Adrenal gland (tissue), 12 donors: Measurements from ENCODE around the gene EXOSC2. TPM values are rescaled to one million over a fixed set of nuclear protein-coding genes. Genes with fewer than 3 reads are reported as not detected.
A peak's percentile ranks its signal among the peaks of the same experiment; 100 is the strongest.
"Not testable (repeated sequence)": the region's sequence is repeated elsewhere in the genome, so short reads cannot be mapped to it uniquely, and the experiment has no call there.

Experiments
- DNase-seq, 7 donors: peaks; one replicate each; pipeline ENCODE4 v3.0.0-alpha.2; 2019 to 2020
- H3K27ac ChIP-seq, 5 donors: fragments of 200-600 bp; sonication (generic) in 4 of 5; 1 replicate in 3 of 5; 2 replicates in 2 of 5; pipeline versions ENCODE4 v1.5.1 to v1.8.0; 2016 to 2020; ENCODE audit warnings: mild to moderate bottlenecking in 1 of 5
- H3K27me3 ChIP-seq: fragments of 200-600 bp; 2 replicates; pipeline ENCODE4 v1.8.0; 2021
- H3K36me3 ChIP-seq, 2 donors: fragments of 200-600 bp; replicated peaks in 1 of 2; 1 replicate in 1 of 2; 2 replicates in 1 of 2; pipeline versions ENCODE4 v1.5.1 to v1.8.0; 2018 to 2022
- H3K4me1 ChIP-seq, 2 donors: fragments of 200-600 bp; replicated peaks in 1 of 2; 1 replicate in 1 of 2; 2 replicates in 1 of 2; pipeline versions ENCODE4 v1.5.1 to v1.8.0; 2018 to 2021
- H3K4me3 ChIP-seq, 4 donors: fragments of 200-600 bp; sonication (generic) in 3 of 4; one replicate each; pipeline ENCODE4 v1.5.1; 2016 to 2018
- H3K9me3 ChIP-seq, 3 donors: fragments of 200-600 bp; sonication (generic) in 1 of 3; replicated peaks in 1 of 3; 1 replicate in 2 of 3; 2 replicates in 1 of 3; pipeline versions ENCODE4 v1.5.1 to v1.8.0; 2016 to 2021
- POLR2A ChIP-seq, 2 donors: fragments of 450-650 bp; IDR thresholded peaks; one replicate each; pipeline ENCODE4 v1.6.1; 2017; ENCODE audit warnings: antibody characterized with exemption in 2 of 2, mild to moderate bottlenecking in 2 of 2, moderate library complexity in 1 of 2
- WGBS, 4 donors: extraction: QIAGEN DNeasy Blood & Tissue Kit in 2 of 4; methylation state at CpG; one replicate each; pipeline versions ENCODE4 v1.1.5 to v1.1.7; 2013 to 2017; 5-methylcytosine and 5-hydroxymethylcytosine counted together
- intact Hi-C, 2 donors: fragments of 100-400 bp; cut with DNase I; formaldehyde crosslinking; loops; one replicate each; pipeline versions ENCODE4 v1.14.1 to v1.15.0; 2022 to 2023
- polyA plus RNA-seq, 3 donors: library from polyadenylated mRNA; stranded (reverse); fragments of 200-250 nt in 2 of 3; fragments of 350-450 nt in 1 of 3; fragmentation: Illumina TruSeq in 1 of 3; extraction: RNeasy Lipid Tissue Mini Kit (QIAGEN cat#74804) in 1 of 3; gene quantifications; one replicate each; pipeline ENCODE4 v1.2.3, GENCODE V29; 2013 to 2014
- total RNA-seq, 9 donors: library from RNA; depleted of rRNA in 4 of 9; stranded (reverse); fragments of >200 nt in 4 of 9; fragments of 120-200 nt in 1 of 9; fragmentation: NEBNext Ultra II Directional in 1 of 9; extraction: Animal tissue kit (Norgen Biotek cat#: 25700) in 1 of 9; gene quantifications; one replicate each; pipeline versions ENCODE4 v1.1.0 to v1.2.4, GENCODE V29; 2013 to 2023
- TF ChIP-seq, protein P1 (sequence below), 6 experiments: fragments of 450-650 bp in 4 of 6; fragments of 200-600 bp in 2 of 6; sonication (generic) in 1 of 6; IDR thresholded peaks; 1 replicate in 5 of 6; 2 replicates in 1 of 6; pipeline versions ENCODE4 v1.5.1 to v1.8.0; 2016 to 2021; ENCODE audit warnings: antibody characterized with exemption in 6 of 6, mild to moderate bottlenecking in 2 of 6, moderate library complexity in 1 of 6
- donor health status: healthy with polysubstance abuse.
- donor health status: Bipolar disorder and iron deficiency.
- donor health status: DM: yes; HTN: yes; CAD: no.
- donor health status: DM: no; HTN: no; CAD: no.
- donor health status: DM: no; HTN: no; CAD: no.
- donor health status: DM: yes; HTN: yes; CAD: no.

The EXOSC2 gene
- total and polyA plus RNA-seq, 12 donors, result 9.5 to 29.8 (median 19.3) TPM

DNA sequence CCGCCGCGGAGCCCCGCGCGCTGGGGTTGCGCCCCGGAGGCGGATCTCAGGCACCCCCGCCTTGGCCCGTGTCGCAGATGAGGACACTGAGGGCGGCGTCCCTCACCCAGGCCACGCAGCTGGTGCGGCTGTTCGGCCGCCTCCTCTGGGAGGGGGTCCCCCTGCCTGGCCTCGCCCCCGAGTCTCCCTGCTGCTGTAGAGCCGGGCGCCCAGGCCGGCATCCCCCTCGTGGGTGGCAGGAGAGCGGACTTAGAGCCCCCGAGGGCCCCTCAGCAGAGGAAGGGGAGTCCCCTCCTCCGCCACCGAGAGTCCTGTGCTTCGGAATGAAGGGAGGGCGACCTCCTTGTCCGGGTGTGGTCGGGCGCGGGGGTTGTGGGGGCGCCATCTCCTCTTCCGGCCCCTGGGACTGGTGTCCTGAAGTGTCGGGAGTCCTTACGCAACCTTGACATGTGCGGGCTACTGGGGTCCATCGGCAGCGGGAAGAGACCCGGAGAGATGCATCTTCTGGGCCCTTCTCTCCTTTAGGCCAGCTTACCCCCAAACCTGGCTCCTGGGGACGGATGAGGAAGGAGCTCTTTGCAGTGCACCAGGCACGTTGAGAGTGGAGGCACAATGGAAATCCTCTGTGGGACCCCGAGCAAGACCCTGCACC, 11.7 kb upstream of the EXOSC2 start:
- intact Hi-C loops, result loop anchor here in 1 of 2 donors (2.0 kb wide), 1 partner anchor 221 kb away; no protein-coding TSS in a partner anchor
- peaks cover 8 to 13% of the 10 kb centered on the region in 2 donors for H3K4me1 ChIP-seq
- H3K4me3 ChIP-seq, result peak overlapping the region in 2 of 4 donors; percentile 16 to 54
- DNase-seq, result no peak
- peak overlapping the region in 2 of 5 donors; percentile 38 to 63 for H3K27ac ChIP-seq
- no peaks in the 10 kb centered on the region for H3K27me3 ChIP-seq
- 0 to 1% (median 1%) methylated on average over 4 to 45 of the region's 45 CpGs; no CpG with 5 or more reads in 1 of the 4 donors for WGBS, 4 donors
- no peaks in the 10 kb centered on the region for H3K36me3 ChIP-seq
- TF ChIP-seq, protein P1, sequence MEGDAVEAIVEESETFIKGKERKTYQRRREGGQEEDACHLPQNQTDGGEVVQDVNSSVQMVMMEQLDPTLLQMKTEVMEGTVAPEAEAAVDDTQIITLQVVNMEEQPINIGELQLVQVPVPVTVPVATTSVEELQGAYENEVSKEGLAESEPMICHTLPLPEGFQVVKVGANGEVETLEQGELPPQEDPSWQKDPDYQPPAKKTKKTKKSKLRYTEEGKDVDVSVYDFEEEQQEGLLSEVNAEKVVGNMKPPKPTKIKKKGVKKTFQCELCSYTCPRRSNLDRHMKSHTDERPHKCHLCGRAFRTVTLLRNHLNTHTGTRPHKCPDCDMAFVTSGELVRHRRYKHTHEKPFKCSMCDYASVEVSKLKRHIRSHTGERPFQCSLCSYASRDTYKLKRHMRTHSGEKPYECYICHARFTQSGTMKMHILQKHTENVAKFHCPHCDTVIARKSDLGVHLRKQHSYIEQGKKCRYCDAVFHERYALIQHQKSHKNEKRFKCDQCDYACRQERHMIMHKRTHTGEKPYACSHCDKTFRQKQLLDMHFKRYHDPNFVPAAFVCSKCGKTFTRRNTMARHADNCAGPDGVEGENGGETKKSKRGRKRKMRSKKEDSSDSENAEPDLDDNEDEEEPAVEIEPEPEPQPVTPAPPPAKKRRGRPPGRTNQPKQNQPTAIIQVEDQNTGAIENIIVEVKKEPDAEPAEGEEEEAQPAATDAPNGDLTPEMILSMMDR (IDR thresholded peaks at IDR 0.05), result no peak
- TF ChIP-seq POLR2A (IDR thresholded peaks at IDR 0.05), result no peak
- H3K9me3 ChIP-seq, result no peaks in the 10 kb centered on the region

- Histone ChIP-seq H3K27me3 (no peaks in the 10 kb centered on the region), H3K4me1 (peaks cover 8 to 13% of the 10 kb centered on the region in 2 donors), H3K4me3 (peak overlapping the region in 1 of 4 donors; percentile 54), H3K27ac (no peak overlapping the region), H3K36me3 (no peaks in the 10 kb centered on the region), H3K9me3 (no peaks in the 10 kb centered on the region)
- DNase-seq, result peak; percentile 79 to 91 (median 88)
- WGBS, 4 donors, result 2 to 4% (median 3%) methylated on average over 16 to 22 of the region's 22 CpGs
- intact Hi-C loops, result loop anchor here (1.0 to 2.0 kb wide), 2 partner anchors 221 to 222 kb away; no protein-coding TSS in a partner anchor
- peak in 1 of 2 donors; percentile 24 for TF ChIP-seq POLR2A (IDR thresholded peaks at IDR 0.05)
- TF ChIP-seq, protein P1 (IDR thresholded peaks at IDR 0.05), result peak; percentile 62 to 88 (median 85)
These were observed 11.0 kb upstream of the EXOSC2 start for GRCh38 chr9:130682421-130683121.

DNA sequence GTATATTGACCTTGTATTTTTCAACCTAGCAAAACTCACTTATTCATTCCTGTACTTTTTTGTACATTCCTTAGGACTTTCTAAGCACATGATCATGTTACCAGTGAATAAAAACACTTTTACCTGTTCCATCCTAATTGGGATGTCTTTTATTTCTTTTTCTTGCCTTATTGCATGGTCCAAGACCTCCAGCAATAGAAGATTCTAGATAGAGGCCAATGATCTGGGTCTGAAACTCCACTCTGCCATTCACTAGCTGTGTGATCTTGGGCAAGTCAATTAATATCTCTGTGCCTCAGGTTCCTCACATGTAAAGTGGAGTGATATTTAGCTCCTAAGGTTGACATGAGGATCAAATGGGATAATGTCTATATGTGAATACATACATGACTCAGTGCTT, 8.5 kb upstream of the EXOSC2 start:
- Histone ChIP-seq H3K36me3 (no peaks in the 10 kb centered on the region), H3K27ac (no peak overlapping the region), H3K4me3 (no peak overlapping the region), H3K4me1 (peaks cover 8 to 17% of the 10 kb centered on the region in 2 donors), H3K27me3 (no peaks in the 10 kb centered on the region), H3K9me3 (no peaks in the 10 kb centered on the region)
- no peak for TF ChIP-seq POLR2A (IDR thresholded peaks at IDR 0.05)
- TF ChIP-seq, protein P1 (IDR thresholded peaks at IDR 0.05), result no peak
- no peak for DNase-seq
- intact Hi-C loops, result no loop called here

- H3K9me3 ChIP-seq, intact Hi-C loops, H3K27me3 ChIP-seq, H3K27ac ChIP-seq, H3K4me3 ChIP-seq, H3K36me3 ChIP-seq, DNase-seq: not testable (repeated sequence)
- H3K4me1 ChIP-seq, result peaks cover 8 to 13% of the 10 kb centered on the region in 2 donors
- 89 to 94% (median 94%) methylated on average over 11 of the region's 11 CpGs for WGBS, 4 donors
These were observed 7.6 kb upstream of the EXOSC2 start for GRCh38 chr9:130685945-130686344.
